Tibial artery (tissue), 4 donors: ENCODE results near the gene CAMTA1.

Experiments used
- DNase-seq, 2 donors: peaks; one replicate each; pipeline ENCODE4 v3.0.0-alpha.2; 2019
- H3K27ac ChIP-seq, 2 donors: fragments of 200-600 bp; sonication (generic) in 1 of 2; 1 replicate in 1 of 2; 2 replicates in 1 of 2; pipeline ENCODE4 v1.5.1; 2018 to 2019; ENCODE audit warnings: mild to moderate bottlenecking in 1 of 2
- H3K27me3 ChIP-seq, 2 donors: fragments of 200-600 bp; sonication (generic) in 1 of 2; one replicate each; pipeline versions ENCODE4 v1.5.1 to v1.6.0; 2016 to 2019
- H3K36me3 ChIP-seq, 3 donors: fragments of 200-600 bp; sonication (generic) in 2 of 3; one replicate each; pipeline ENCODE4 v1.5.1; 2016 to 2019; ENCODE audit warnings: mild to moderate bottlenecking in 2 of 3
- H3K4me1 ChIP-seq, 4 donors: fragments of 200-600 bp; sonication (generic) in 2 of 4; 1 replicate in 3 of 4; 2 replicates in 1 of 4; pipeline ENCODE4 v1.5.1; 2016 to 2019
- H3K4me3 ChIP-seq, 2 donors: fragments of 200-600 bp; sonication (generic) in 1 of 2; 1 replicate in 1 of 2; 2 replicates in 1 of 2; pipeline ENCODE4 v1.5.1; 2018 to 2019; ENCODE audit warnings: mild to moderate bottlenecking in 2 of 2
- H3K9me3 ChIP-seq, 3 donors: fragments of 200-600 bp; sonication (generic) in 1 of 3; one replicate each; pipeline ENCODE4 v1.5.1; 2016 to 2019
- CTCF ChIP-seq, 2 experiments: fragments of 200-600 bp in 1 of 2; fragments of 450-650 bp in 1 of 2; IDR thresholded peaks; one replicate each; pipeline ENCODE4 v1.5.1; 2017 to 2019; ENCODE audit warnings: antibody characterized with exemption in 2 of 2, mild to moderate bottlenecking in 1 of 2, moderate library complexity in 1 of 2
- intact Hi-C: fragments of 100-400 bp; cut with DNase I; formaldehyde crosslinking; loops from one replicate; pipeline ENCODE4 v1.15.0; 2023; ENCODE audit warnings: low total_unique reads

The CAMTA1 gene

GRCh38 chr1:7489586-7489985 is 704.3 kb downstream of the CAMTA1 start:
- no peaks in the 10 kb centered on the region for H3K9me3 ChIP-seq
- H3K27me3 ChIP-seq, result peaks cover 0 to 17% of the 10 kb centered on the region in 2 donors
- no peak for DNase-seq
- H3K36me3 ChIP-seq, result no peaks in the 10 kb centered on the region
- no peak overlapping the region for H3K27ac ChIP-seq
- H3K4me1 ChIP-seq, result peaks cover 0 to 4% (median 0%) of the 10 kb centered on the region in 4 donors
- H3K4me3 ChIP-seq, result no peak overlapping the region
- TF ChIP-seq CTCF (IDR thresholded peaks at IDR 0.05), result no peak
- intact Hi-C loops, result no loop called here

- DNase-seq, result no peak
- no peak for TF ChIP-seq CTCF (IDR thresholded peaks at IDR 0.05)
- Histone ChIP-seq H3K9me3 (no peaks in the 10 kb centered on the region), H3K4me3 (no peak overlapping the region), H3K36me3 (no peaks in the 10 kb centered on the region), H3K27me3 (peaks cover 0 to 17% of the 10 kb centered on the region in 2 donors), H3K27ac (no peak overlapping the region), H3K4me1 (peaks cover 0 to 4% (median 0%) of the 10 kb centered on the region in 4 donors)
- intact Hi-C loops, result no loop called here
These were observed 705.3 kb downstream of the CAMTA1 start for GRCh38 chr1:7490576-7490975.

GRCh38 chr1:7491109-7491817 is 706.0 kb downstream of the CAMTA1 start:
- no peak for DNase-seq
- H3K4me3 ChIP-seq, result no peak overlapping the region
- no peak overlapping the region for H3K27ac ChIP-seq
- TF ChIP-seq CTCF (IDR thresholded peaks at IDR 0.05), result no peak
- peaks cover 0 to 4% (median 0%) of the 10 kb centered on the region in 4 donors for H3K4me1 ChIP-seq
- peaks cover 0 to 22% of the 10 kb centered on the region in 2 donors for H3K27me3 ChIP-seq
- H3K36me3 ChIP-seq, result no peaks in the 10 kb centered on the region
- intact Hi-C loops, result no loop called here
- no peaks in the 10 kb centered on the region for H3K9me3 ChIP-seq

- Histone ChIP-seq H3K4me3 (no peak overlapping the region), H3K36me3 (no peaks in the 10 kb centered on the region), H3K9me3 (no peaks in the 10 kb centered on the region), H3K27me3 (peaks cover 0 to 24% of the 10 kb centered on the region in 2 donors), H3K27ac (no peak overlapping the region), H3K4me1 (peaks cover 0 to 4% (median 0%) of the 10 kb centered on the region in 4 donors)
- intact Hi-C loops, result no loop called here
- no peak for TF ChIP-seq CTCF (IDR thresholded peaks at IDR 0.05)
- no peak for DNase-seq
These were observed 706.5 kb downstream of the CAMTA1 start for GRCh38 chr1:7491818-7492173.

GRCh38 chr1:7493711-7494454 is 708.6 kb downstream of the CAMTA1 start:
- no peak overlapping the region for H3K27ac ChIP-seq
- TF ChIP-seq CTCF (IDR thresholded peaks at IDR 0.05), result no peak
- H3K4me3 ChIP-seq, result no peak overlapping the region
- H3K27me3 ChIP-seq, result peaks cover 0 to 26% of the 10 kb centered on the region in 2 donors
- H3K9me3 ChIP-seq, result no peaks in the 10 kb centered on the region
- no peaks in the 10 kb centered on the region for H3K36me3 ChIP-seq
- peaks cover 0 to 4% (median 0%) of the 10 kb centered on the region in 4 donors for H3K4me1 ChIP-seq
- no peak for DNase-seq
- intact Hi-C loops, result no loop called here
